Keratinocyte (primary cell): Measurements from ENCODE around the gene AMN. TPM values are rescaled to one million over a fixed set of nuclear protein-coding genes. Genes with fewer than 3 reads are reported as not detected.

Source experiments
- DNase-seq: peaks from one replicate; pipeline ENCODE4 v3.0.0-alpha.2; 2011; ENCODE audit warnings: low read depth, missing footprints, low spot score
- FAIRE-seq: peaks from 2 replicates; lab custom pipeline; 2011; peaks lifted over from hg19 to GRCh38; lab: Jason Lieb, UNC
- H2AFZ ChIP-seq: 2 replicates; pipeline ENCODE4 v1.6.0; 2012; ENCODE audit warnings: low read length, control low read depth, inconsistent platforms; ENCODE audit not compliant: control insufficient read depth
- H3K27ac ChIP-seq: 2 replicates; pipeline ENCODE4 v1.5.1; 2011; ENCODE audit warnings: low read length; ENCODE audit not compliant: control insufficient read depth, insufficient read depth
- H3K27me3 ChIP-seq: 3 replicates; pipeline ENCODE4 v1.6.0; 2011; ENCODE audit warnings: low read length; ENCODE audit not compliant: control insufficient read depth, insufficient read depth; ENCODE audit errors: extremely low read depth
- H3K36me3 ChIP-seq, 2 experiments: 2 replicates in 1 of 2; 3 replicates in 1 of 2; pipeline ENCODE4 v1.5.1; 2011; ENCODE audit warnings: low read length in 2 of 2, mild to moderate bottlenecking in 1 of 2; ENCODE audit not compliant: control insufficient read depth in 2 of 2, insufficient read depth in 2 of 2; ENCODE audit errors: extremely low read depth in 1 of 2
- H3K4me1 ChIP-seq: 3 replicates; pipeline ENCODE4 v1.5.1; 2011; ENCODE audit warnings: low read length; ENCODE audit not compliant: control insufficient read depth, insufficient read depth; ENCODE audit errors: extremely low read depth
- H3K4me2 ChIP-seq: 3 replicates; pipeline ENCODE4 v1.6.0; 2011; ENCODE audit warnings: low read depth, low read length; ENCODE audit not compliant: control insufficient read depth, insufficient read depth; ENCODE audit errors: extremely low read depth
- H3K4me3 ChIP-seq, 3 experiments: fragments of 200-600 bp in 1 of 3; sonication (generic) in 1 of 3; 2 replicates in 2 of 3; 3 replicates in 1 of 3; pipeline ENCODE4 v1.5.1; 2011 to 2016; ENCODE audit warnings: low read length in 3 of 3, mild to moderate bottlenecking in 3 of 3, control low read depth in 2 of 3, inconsistent platforms in 1 of 3, low read depth in 1 of 3, mixed read lengths in 1 of 3, mixed run types in 1 of 3, moderate library complexity in 1 of 3; ENCODE audit not compliant: control insufficient read depth in 2 of 3, insufficient read depth in 2 of 3; ENCODE audit errors: extremely low read depth in 1 of 3
- H3K79me2 ChIP-seq: 2 replicates; pipeline ENCODE4 v1.6.0; 2012; ENCODE audit warnings: low read length; ENCODE audit not compliant: control insufficient read depth, insufficient read depth
- H3K9ac ChIP-seq: 3 replicates; pipeline ENCODE4 v1.6.0; 2011; ENCODE audit warnings: low read length; ENCODE audit not compliant: control insufficient read depth, insufficient read depth; ENCODE audit errors: extremely low read depth
- H3K9me1 ChIP-seq: 3 replicates; pipeline ENCODE4 v1.6.0; 2011; ENCODE audit warnings: low read length; ENCODE audit not compliant: control insufficient read depth, insufficient read depth; ENCODE audit errors: extremely low read depth
- H3K9me3 ChIP-seq: 2 replicates; pipeline ENCODE4 v1.5.1; 2012; ENCODE audit warnings: low read depth, low read length; ENCODE audit not compliant: control insufficient read depth
- H4K20me1 ChIP-seq: 3 replicates; pipeline ENCODE4 v1.6.0; 2011; ENCODE audit warnings: low read length; ENCODE audit not compliant: control insufficient read depth, insufficient read depth; ENCODE audit errors: extremely low read depth
- EZH2 ChIP-seq: IDR thresholded peaks from one replicate; pipeline ENCODE4 v1.6.1; 2012; ENCODE audit warnings: inconsistent platforms, mild to moderate bottlenecking, low read length, moderate library complexity
- dilution Hi-C: fragments of 300-500 bp; cut with MboI; formaldehyde crosslinking; loops from one replicate; pipeline ENCODE4 v1.7.0; 2020; ENCODE audit warnings: low sequenced_read_pairs; ENCODE audit not compliant: extremely low pct_ligation_motif_present
- polyA plus RNA-seq, 5 experiments: library from polyadenylated mRNA; depleted of rRNA in 3 of 5; stranded (reverse) in 3 of 5; stranded (forward) in 1 of 5; unstranded in 1 of 5; fragments of >200 nt; gene quantifications; 1 replicate in 1 of 5; 2 replicates in 3 of 5; 3 replicates in 1 of 5; pipeline versions ENCODE4 v1.2.1 to v1.2.3, GENCODE V29; 2011 to 2012; ENCODE audit warnings: missing spikeins in 2 of 5, low read depth in 1 of 5, low replicate concordance in 1 of 5
- TF ChIP-seq, protein P1 (sequence below), 3 experiments: IDR thresholded peaks in 1 of 3; conservative IDR thresholded peaks in 1 of 3; optimal IDR thresholded peaks in 1 of 3; 2 replicates in 2 of 3; 3 replicates in 1 of 3; pipeline versions ENCODE3 to v1.5.1; 2011; ENCODE audit warnings: low read length in 3 of 3, mild to moderate bottlenecking in 3 of 3, moderate library complexity in 2 of 3, control low read depth in 1 of 3, inconsistent platforms in 1 of 3; ENCODE audit not compliant: insufficient read depth in 2 of 3; ENCODE audit errors: extremely low read depth in 1 of 3

AMN gene
- polyA plus RNA-seq, 1 donor (not counting 4 experiments of a cell fraction or from before 2014, with no cell fraction given): 0.22 TPM

DNA sequence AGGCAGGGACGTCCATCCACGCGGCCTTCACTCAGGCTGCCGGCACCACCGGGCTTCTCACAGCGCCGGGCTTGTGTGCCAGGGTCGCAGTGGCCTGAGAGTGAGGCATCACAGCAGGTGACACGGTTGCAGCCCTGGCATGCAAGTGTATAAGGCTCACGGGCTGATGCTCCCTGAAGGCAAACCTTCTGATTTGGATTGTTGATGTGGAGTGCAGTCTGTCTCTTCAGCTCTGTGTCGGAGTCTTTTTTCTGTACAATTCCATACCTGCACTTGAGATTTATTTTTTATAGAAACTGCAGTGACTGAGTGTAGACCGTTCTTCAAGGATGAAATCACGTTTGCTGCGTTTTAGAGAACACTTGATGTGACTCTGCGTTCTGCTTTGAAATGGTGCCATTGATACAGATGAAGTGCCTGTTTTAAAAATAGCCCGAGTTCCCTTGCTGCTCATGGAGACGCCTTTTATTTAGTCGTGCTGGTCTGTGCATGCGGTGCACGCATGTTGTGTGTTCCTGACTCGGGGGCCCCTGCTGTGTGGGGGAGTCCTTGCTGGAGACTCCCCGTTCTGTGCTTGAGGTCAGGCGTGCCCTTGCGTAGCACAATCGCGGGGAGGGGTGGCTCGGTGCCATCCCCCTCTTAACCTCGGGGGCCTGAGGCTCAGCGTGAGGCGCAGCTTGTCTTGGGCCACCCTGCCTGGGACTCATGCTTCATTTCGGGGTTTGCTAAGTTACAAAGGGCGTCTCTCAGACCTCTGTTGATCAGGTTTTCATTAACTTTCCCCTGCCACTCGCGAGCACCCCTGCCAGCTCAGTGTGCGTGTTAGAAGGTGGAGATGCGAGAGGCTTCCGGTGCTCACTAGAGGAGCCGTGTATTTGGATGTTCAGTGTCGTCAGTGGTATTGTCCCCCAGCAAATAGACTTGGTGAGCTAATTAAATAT is 21.6 kb upstream of the AMN start:
- no peak for DNase-seq
- Histone ChIP-seq H3K9ac (no peak overlapping the region), H3K79me2 (no peaks in the 10 kb centered on the region), H3K9me3 (no peaks in the 10 kb centered on the region), H3K4me2 (no peak overlapping the region), H3K27me3 (no peaks in the 10 kb centered on the region), H3K27ac (no peak overlapping the region), H3K36me3 (peaks cover 4 to 15% of the 10 kb centered on the region in 2 experiments), H3K9me1 (no peaks in the 10 kb centered on the region), H4K20me1 (no peaks in the 10 kb centered on the region), H3K4me1 (no peaks in the 10 kb centered on the region), H3K4me3 (no peak overlapping the region), H2AFZ (no peak overlapping the region)
- FAIRE-seq: no peak
- TF ChIP-seq, protein P1, sequence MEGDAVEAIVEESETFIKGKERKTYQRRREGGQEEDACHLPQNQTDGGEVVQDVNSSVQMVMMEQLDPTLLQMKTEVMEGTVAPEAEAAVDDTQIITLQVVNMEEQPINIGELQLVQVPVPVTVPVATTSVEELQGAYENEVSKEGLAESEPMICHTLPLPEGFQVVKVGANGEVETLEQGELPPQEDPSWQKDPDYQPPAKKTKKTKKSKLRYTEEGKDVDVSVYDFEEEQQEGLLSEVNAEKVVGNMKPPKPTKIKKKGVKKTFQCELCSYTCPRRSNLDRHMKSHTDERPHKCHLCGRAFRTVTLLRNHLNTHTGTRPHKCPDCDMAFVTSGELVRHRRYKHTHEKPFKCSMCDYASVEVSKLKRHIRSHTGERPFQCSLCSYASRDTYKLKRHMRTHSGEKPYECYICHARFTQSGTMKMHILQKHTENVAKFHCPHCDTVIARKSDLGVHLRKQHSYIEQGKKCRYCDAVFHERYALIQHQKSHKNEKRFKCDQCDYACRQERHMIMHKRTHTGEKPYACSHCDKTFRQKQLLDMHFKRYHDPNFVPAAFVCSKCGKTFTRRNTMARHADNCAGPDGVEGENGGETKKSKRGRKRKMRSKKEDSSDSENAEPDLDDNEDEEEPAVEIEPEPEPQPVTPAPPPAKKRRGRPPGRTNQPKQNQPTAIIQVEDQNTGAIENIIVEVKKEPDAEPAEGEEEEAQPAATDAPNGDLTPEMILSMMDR (optimal IDR thresholded peaks at IDR 0.05 in 1 of 3, IDR thresholded peaks at IDR 0.05 in 1 of 3, conservative IDR thresholded peaks at IDR 0.05 in 1 of 3; ENCODE audit: extremely low read depth in 1 of 3, insufficient read depth in 2 of 3, low read length in 3 of 3): no peak
- dilution Hi-C loops: no loop called here

DNA sequence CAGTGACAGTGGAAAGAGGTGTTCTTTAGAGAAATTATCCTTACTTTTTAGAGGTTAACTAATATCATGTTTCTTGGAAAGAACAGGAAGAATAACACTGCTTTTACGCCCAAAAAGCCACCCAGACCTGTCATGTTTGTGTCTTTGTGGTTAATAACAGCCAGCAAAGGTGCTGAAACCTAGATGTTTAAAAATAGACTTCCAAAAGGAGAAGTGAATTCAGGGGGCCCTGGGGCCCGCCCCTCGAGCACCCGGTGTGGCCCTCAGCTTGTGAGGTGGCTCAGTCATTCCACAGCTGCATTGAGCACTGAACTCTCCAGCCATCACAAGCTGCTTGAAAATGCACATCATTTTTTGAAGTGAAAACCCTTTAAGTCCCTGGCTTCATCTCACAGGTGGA is 20.8 kb upstream of the AMN start:
- Histone ChIP-seq H3K9ac (no peak overlapping the region), H3K4me3 (no peak overlapping the region), H3K4me1 (no peaks in the 10 kb centered on the region), H3K9me3 (no peaks in the 10 kb centered on the region), H3K27me3 (no peaks in the 10 kb centered on the region), H3K4me2 (no peak overlapping the region), H3K79me2 (no peaks in the 10 kb centered on the region), H4K20me1 (no peaks in the 10 kb centered on the region), H2AFZ (no peak overlapping the region), H3K27ac (no peak overlapping the region), H3K9me1 (no peaks in the 10 kb centered on the region), H3K36me3 (peaks cover 4 to 15% of the 10 kb centered on the region in 2 experiments)
- no peak for TF ChIP-seq EZH2
- TF ChIP-seq, protein P1 (optimal IDR thresholded peaks at IDR 0.05 in 1 of 3, IDR thresholded peaks at IDR 0.05 in 1 of 3, conservative IDR thresholded peaks at IDR 0.05 in 1 of 3; ENCODE audit: extremely low read depth in 1 of 3, insufficient read depth in 2 of 3, low read length in 3 of 3): no peak
- DNase-seq (no peak), FAIRE-seq (no peak)
- dilution Hi-C loops: no loop called here
